Esophagus muscularis mucosa (tissue), 4 donors: ENCODE data around the gene ARSB. TPM values are rescaled to one million over a fixed set of nuclear protein-coding genes. Genes with fewer than 3 reads are reported as not detected.
A peak's percentile ranks its signal among the peaks of the same experiment; 100 is the strongest.

Experiments used
- DNase-seq: peaks from one replicate; pipeline ENCODE4 v3.0.0-alpha.2; 2017; ENCODE audit errors: extremely low spot score
- H3K27ac ChIP-seq, 4 donors: fragments of 200-600 bp; sonication (generic); replicated peaks in 1 of 4; 1 replicate in 3 of 4; 2 replicates in 1 of 4; pipeline ENCODE4 v1.5.1; 2016 to 2019; ENCODE audit warnings: mild to moderate bottlenecking in 1 of 4
- H3K27me3 ChIP-seq, 4 donors: fragments of 200-600 bp; sonication (generic); one replicate each; pipeline versions ENCODE4 v1.5.1 to v1.6.0; 2016 to 2019
- H3K36me3 ChIP-seq, 4 donors: fragments of 200-600 bp; sonication (generic); one replicate each; pipeline ENCODE4 v1.5.1; 2016 to 2019
- H3K4me1 ChIP-seq, 4 donors: fragments of 200-600 bp; sonication (generic); one replicate each; pipeline ENCODE4 v1.5.1; 2016 to 2019
- H3K4me3 ChIP-seq, 4 donors: fragments of 200-600 bp; sonication (generic); 1 replicate in 2 of 4; 2 replicates in 2 of 4; pipeline ENCODE4 v1.5.1; 2016 to 2019; ENCODE audit warnings: mild to moderate bottlenecking in 4 of 4, moderate library complexity in 1 of 4
- H3K9me3 ChIP-seq, 4 donors: fragments of 200-600 bp; sonication (generic); 1 replicate in 3 of 4; 2 replicates in 1 of 4; pipeline ENCODE4 v1.5.1; 2016 to 2019
- CTCF ChIP-seq, 3 experiments: fragments of 200-600 bp in 2 of 3; fragments of 450-650 bp in 1 of 3; sonication (generic) in 2 of 3; IDR thresholded peaks; one replicate each; pipeline ENCODE4 v1.5.1; 2017 to 2019; ENCODE audit warnings: antibody characterized with exemption in 3 of 3, mild to moderate bottlenecking in 2 of 3, moderate library complexity in 1 of 3
- EP300 ChIP-seq: sonication (generic); formaldehyde crosslinking; IDR thresholded peaks from one replicate; pipeline ENCODE4 v1.6.1; 2017; ENCODE audit warnings: antibody characterized with exemption
- POLR2A ChIP-seq: fragments of 450-650 bp; IDR thresholded peaks from one replicate; pipeline ENCODE4 v1.6.1; 2017; ENCODE audit warnings: antibody characterized with exemption, moderate library complexity, mild to moderate bottlenecking, low read depth
- POLR2AphosphoS5 ChIP-seq, 2 donors: sonication (generic); formaldehyde crosslinking; IDR thresholded peaks; one replicate each; pipeline ENCODE4 v1.6.1; 2017; ENCODE audit warnings: antibody characterized with exemption in 2 of 2
- WGBS: methylation state at CpG from one replicate; pipeline ENCODE4 v1.1.5; 2018; 5-methylcytosine and 5-hydroxymethylcytosine counted together
- intact Hi-C: fragments of 100-400 bp; cut with DNase I; formaldehyde crosslinking; loops from one replicate; pipeline ENCODE4 v1.15.1; 2023
- total RNA-seq, 4 donors: library from RNA; depleted of rRNA; stranded (reverse); fragments of >200 nt; gene quantifications; one replicate each; pipeline versions ENCODE4 v1.1.0 to v1.2.1, GENCODE V29; 2016

The ARSB gene
- total RNA-seq, 4 donors from 2014 or later: 58.0 to 103 (median 67.5) TPM

- no peaks in the 10 kb centered on the region for H3K27me3 ChIP-seq
- 79% methylated on average over 2 of the region's 2 CpGs for WGBS
- peaks cover 23 to 52% (median 45%) of the 10 kb centered on the region in 4 donors for H3K4me1 ChIP-seq
- no peaks in the 10 kb centered on the region for H3K36me3 ChIP-seq
- DNase-seq: no peak
- no peak overlapping the region for H3K4me3 ChIP-seq
- intact Hi-C loops: no loop called here
- H3K9me3 ChIP-seq: no peaks in the 10 kb centered on the region
- TF ChIP-seq EP300 (no peak), POLR2A (no peak), POLR2AphosphoS5 (IDR thresholded peaks at IDR 0.05) (no peak), CTCF (IDR thresholded peaks at IDR 0.05) (no peak)
- no peak overlapping the region for H3K27ac ChIP-seq
These were observed 10.5 kb downstream of the ARSB start for GRCh38 chr5:78974601-78975000.

- no peak overlapping the region for H3K4me3 ChIP-seq
- H3K36me3 ChIP-seq: peaks cover 0 to 2% (median 0%) of the 10 kb centered on the region in 4 donors
- TF ChIP-seq EP300: no peak
- TF ChIP-seq POLR2AphosphoS5 (IDR thresholded peaks at IDR 0.05): no peak
- no peak for TF ChIP-seq CTCF (IDR thresholded peaks at IDR 0.05)
- no peak for TF ChIP-seq POLR2A
- peaks cover 23 to 47% (median 45%) of the 10 kb centered on the region in 4 donors for H3K4me1 ChIP-seq
- H3K9me3 ChIP-seq: no peaks in the 10 kb centered on the region
- no peaks in the 10 kb centered on the region for H3K27me3 ChIP-seq
- intact Hi-C loops: no loop called here
- 63% methylated on average over 5 of the region's 5 CpGs for WGBS
- no peak for DNase-seq
- peak overlapping the region in 1 of 4 donors; percentile 18 for H3K27ac ChIP-seq
These were observed 11.1 kb downstream of the ARSB start for GRCh38 chr5:78974011-78974410.

- Histone ChIP-seq H3K4me3 (peak overlapping the region in 3 of 4 donors; percentile 4 to 15 (median 10)), H3K27me3 (no peaks in the 10 kb centered on the region), H3K9me3 (no peaks in the 10 kb centered on the region), H3K27ac (peak overlapping the region in 2 of 4 donors; percentile 11 to 41), H3K36me3 (peaks cover 0 to 12% (median 2%) of the 10 kb centered on the region in 4 donors), H3K4me1 (peaks cover 23 to 47% (median 45%) of the 10 kb centered on the region in 4 donors)
- intact Hi-C loops: no loop called here
- no peak for DNase-seq
- 32% methylated on average over 7 of the region's 7 CpGs for WGBS
- no peak for TF ChIP-seq POLR2A
- no peak for TF ChIP-seq POLR2AphosphoS5 (IDR thresholded peaks at IDR 0.05)
- TF ChIP-seq CTCF (IDR thresholded peaks at IDR 0.05): no peak
- no peak for TF ChIP-seq EP300
These were observed 12.3 kb downstream of the ARSB start for GRCh38 chr5:78972654-78973428.

GRCh38 chr5:78971998-78972397 is 13.1 kb downstream of the ARSB start:
- 100% methylated on average over 2 of the region's 2 CpGs for WGBS
- Histone ChIP-seq H3K36me3 (peaks cover 0 to 18% (median 2%) of the 10 kb centered on the region in 4 donors), H3K9me3 (no peaks in the 10 kb centered on the region), H3K27me3 (no peaks in the 10 kb centered on the region), H3K27ac (peak overlapping the region in 2 of 4 donors; percentile 7 to 13), H3K4me1 (peaks cover 23 to 47% (median 45%) of the 10 kb centered on the region in 4 donors), H3K4me3 (no peak overlapping the region)
- intact Hi-C loops: no loop called here
- TF ChIP-seq POLR2A: no peak
- no peak for TF ChIP-seq CTCF (IDR thresholded peaks at IDR 0.05)
- no peak for TF ChIP-seq POLR2AphosphoS5 (IDR thresholded peaks at IDR 0.05)
- no peak for TF ChIP-seq EP300
- no peak for DNase-seq
